ENCODE results near the gene INSIG1.

- no peak for TF ChIP-seq FOXK2 (IDR thresholded peaks at IDR 0.05)
- no peak for TF ChIP-seq ZNF384 (IDR thresholded peaks at IDR 0.05)
- no peak for TF ChIP-seq TARDBP (IDR thresholded peaks at IDR 0.05)
- TF ChIP-seq CTBP1 (IDR thresholded peaks at IDR 0.05; ENCODE audit: borderline replicate concordance): no peak
- TF ChIP-seq, protein P1, sequence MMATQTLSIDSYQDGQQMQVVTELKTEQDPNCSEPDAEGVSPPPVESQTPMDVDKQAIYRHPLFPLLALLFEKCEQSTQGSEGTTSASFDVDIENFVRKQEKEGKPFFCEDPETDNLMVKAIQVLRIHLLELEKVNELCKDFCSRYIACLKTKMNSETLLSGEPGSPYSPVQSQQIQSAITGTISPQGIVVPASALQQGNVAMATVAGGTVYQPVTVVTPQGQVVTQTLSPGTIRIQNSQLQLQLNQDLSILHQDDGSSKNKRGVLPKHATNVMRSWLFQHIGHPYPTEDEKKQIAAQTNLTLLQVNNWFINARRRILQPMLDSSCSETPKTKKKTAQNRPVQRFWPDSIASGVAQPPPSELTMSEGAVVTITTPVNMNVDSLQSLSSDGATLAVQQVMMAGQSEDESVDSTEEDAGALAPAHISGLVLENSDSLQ (IDR thresholded peaks at IDR 0.05): no peak
Observed at GRCh38 chr7:155306673-155307470, 9.2 kb downstream of the INSIG1 start.

Measured in HEK293T (cell line).